AG08396 (cell line): ENCODE data around the gene RBM20.

Source experiments
- DNase-seq: peaks from one replicate; pipeline ENCODE4 v3.0.0; 2012; ENCODE audit warnings: low spot score, mixed read lengths

RBM20 gene

DNA sequence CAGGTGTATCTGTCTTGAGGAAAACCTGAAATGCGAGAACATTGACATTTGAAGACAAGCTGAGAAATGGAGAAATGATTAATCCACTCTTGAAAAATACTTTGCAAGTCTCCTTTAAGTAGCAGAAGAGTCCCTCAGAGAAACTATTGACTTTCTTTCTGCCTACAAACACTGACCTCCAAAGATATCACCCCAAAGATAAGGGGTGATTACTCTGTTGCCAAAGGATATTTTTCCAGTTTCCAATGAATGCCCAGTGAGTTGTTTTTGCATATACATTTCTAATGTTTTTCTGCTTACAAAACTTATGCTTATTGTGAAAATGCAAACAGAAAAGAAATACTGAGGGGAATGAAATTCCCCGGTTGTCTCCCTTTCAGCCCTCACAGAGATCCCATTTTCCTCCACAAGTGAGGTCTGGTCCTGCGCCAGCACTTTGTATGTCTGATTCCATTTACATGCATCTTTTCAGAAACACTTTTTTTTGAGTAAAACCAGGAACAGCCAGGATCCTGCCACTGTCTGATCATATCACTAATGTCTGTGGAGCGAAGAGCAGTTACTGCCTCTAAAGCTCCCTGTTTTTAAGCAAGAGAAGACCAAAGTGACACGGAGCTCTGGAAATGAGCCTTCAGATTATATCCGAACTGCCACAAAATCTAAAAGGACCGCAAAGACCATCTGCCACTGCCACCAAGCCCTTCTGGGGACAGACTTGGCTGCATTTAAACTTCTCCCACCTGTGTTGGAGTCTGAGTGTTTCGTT lies 144.7 kb downstream of the RBM20 start:
- DNase-seq, result no peak

DNA sequence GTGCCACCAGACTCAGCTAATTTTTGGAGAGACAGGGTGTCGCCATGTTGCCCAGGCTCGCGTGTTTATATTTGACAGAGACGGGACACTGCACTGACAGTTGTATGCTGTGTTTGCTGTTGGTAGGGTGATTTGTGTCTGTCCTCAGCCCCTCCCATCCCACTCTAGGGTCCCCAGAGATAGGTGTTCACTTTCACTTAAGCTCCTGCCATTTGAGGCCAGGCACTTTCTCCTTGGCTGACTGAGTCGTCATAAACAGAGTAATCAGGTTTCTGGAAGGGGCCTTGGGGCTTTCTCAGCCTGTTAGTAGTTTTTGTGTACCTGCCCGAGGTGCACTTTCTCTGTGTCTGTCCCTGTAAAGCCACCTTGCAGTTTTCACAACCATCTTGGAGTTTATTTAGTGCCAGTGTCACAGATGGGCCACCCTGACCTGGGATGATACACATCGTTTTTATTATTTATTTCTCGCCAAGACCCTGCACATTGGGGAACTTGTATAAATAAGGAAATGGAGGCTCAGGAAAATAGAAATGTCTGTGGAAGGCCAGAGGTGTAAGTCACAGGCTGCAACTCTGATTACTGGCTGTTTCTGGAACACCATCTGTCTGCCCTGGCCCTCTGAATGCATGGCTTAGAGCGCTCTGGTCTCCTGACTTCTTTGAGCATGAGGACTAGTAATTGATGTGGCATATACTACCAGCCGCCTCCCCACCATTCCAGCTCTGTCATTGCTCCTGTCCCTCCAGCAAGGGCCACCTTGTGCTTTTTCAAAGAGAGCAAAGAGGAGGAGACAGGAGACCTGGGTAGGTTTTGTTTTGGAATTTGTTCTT lies 145.7 kb downstream of the RBM20 start:
- DNase-seq, result no peak

DNA sequence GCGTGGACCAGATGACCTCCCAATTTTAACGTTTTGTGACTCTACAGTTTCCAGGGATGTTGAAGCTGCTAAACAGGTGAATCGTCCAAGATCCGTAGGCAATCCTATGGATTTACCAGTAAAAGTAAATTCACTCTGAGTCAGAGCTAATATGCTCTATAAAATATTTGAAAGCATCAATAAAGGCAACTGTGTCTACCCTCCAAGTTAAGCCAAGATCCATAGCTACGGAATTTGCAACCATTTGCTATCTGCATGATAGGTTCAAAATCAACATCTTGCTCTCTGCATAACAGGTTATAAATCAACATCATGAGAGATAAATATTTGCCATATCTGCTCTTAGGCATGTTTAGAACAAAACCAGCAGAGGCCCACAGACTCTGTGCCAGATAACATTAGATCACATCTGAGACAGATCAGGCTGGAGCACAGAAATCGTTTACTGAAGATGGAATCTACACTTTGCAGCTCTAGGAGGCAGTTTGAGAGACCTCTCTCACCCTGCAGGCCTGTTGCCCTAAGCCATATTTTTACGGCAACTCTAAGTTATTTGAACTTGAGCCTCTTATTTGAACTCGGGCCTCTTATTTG lies 146.9 kb downstream of the RBM20 start:
- no peak for DNase-seq

DNA sequence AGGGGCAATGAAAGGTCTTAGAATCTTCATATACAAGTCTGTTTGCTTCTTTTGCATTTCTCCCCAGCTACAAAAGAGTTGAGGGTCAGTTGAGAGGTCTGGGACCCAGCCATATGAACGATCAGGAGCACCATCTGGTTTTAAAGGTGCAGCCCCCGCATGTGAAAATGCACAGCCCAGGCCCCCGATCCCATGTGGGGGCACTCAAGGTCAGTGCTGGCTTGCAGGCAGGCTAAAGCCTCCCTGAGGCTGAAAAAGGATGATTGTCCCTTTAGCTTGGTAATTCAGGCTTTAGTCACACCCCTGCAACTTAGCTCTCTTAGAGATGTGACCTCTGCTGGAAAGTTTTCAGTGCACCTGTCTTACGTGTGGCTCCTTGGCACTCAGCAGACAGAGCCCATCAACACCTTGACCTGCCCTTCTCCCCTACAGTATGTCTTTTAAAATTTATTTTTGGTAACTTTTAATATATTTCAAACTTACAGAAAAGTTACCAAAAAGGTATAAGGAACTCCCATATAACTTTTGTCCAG lies 147.5 kb downstream of the RBM20 start:
- no peak for DNase-seq

DNA sequence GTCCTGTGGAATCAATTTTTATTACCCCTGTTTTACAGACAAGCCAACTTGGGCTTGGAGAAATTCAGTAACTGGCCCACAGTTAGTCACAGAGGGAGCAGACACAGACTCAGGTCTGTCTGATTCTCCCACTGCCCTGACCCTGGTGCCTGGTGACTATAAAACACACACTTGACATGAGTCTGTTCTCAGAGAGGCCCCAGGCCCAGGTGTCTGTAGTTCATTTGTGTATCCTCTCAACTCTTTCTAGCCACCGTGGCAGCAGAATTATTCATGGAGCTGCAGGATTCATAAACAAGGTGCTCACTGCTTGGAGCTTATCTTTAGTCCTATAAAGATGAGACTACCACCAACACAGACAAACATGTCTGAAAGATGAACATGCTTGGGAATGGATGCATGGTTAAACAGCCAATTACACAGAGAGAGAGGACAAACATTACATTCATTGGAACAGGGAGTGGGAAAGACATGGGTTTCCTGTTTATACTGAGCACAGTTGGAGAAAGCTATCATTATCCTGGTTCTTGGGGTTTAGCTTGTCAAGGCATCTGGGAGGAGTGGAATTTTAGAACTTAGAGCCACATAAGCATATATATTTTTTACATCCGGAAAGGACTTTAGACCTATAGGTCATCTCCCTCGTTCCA lies 148.5 kb downstream of the RBM20 start:
- DNase-seq, result no peak

DNA sequence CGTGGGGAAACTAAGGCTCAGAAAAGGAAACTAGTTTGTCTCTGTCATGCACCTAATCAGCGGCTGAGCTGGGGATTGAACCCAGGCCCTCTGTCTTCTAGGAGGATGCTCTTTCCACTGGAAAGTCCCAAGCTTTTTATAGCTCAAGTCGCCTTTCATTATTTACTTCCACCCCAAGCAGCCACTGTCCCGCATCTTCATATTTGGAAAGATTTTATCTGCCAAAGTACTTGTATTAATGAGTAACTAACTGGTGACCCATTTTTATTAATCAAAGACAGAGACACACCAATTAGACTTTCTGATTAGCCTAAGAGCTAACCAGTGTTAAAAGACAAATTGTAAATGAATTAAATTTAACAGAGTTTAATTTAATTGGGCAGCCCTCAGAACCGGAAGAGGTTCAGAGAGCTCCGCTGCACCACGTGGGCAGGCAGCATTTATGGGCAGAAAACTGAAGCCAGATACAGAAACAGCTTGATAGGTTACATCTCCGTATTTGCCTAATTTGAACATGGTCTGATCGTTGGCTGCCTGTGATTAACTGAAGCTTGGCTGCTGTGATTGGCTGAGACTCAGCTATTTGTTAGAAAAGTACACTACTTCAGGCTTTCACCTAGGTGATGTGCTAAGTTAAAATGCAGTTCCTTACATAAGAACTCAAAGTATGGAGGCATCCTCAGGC lies 149.1 kb downstream of the RBM20 start:
- DNase-seq, result no peak

DNA sequence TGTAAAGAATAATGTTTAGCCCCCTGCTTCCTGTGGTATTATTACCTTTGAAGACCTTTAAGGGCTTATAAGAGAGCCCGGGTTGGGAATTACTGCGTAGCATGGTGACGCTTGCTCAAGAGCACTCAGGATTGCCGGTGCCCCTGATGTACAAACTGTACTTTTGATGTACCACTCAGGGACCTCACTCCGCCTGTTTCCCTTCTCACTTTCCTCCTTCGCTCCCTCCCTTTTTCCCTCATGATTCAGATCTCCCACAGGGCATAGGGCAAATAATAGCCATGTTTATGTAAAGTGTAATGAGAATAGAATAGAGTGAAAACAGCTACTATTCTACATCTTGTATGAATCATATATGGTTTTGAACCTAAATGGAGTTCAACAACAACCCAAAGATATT lies 149.8 kb downstream of the RBM20 start:
- DNase-seq, result no peak

DNA sequence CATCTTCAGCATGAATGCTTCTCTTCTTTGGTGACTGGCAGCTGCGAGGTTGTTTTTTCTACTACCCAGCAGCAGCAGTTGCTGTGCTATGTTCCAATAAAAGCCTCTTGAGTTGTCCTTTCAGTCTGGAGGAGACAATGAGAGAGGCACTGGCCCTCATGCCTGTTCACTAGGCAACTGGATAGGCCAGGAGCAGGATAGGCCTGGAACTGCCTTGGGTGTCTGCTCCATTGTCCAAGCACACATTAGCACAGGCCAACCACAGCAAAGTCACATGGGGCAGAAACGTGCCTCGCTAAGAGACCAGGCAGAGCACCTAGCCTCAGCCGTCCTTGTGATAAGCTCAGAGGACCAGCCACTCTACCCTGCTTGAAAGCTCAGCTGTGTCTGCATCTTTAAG lies 150.7 kb downstream of the RBM20 start:
- DNase-seq, result no peak

DNA sequence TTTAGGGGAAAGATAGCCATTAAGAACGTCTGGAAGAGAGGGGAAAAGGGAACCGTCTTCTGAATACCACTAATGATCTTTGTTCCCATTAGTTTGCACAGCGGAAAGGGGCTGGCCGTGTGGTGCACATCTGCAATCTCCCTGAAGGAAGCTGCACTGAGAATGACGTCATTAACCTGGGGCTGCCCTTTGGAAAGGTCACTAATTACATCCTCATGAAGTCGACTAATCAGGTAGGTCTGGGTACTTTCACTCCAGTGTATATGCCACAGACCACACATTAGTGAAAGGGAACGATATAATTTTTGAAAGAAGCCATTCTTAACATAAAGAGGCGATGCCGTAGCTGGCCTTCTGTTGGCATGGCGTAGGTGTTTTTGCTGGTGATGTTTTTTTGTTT lies 153.3 kb downstream of the RBM20 start:
- no peak for DNase-seq

DNA sequence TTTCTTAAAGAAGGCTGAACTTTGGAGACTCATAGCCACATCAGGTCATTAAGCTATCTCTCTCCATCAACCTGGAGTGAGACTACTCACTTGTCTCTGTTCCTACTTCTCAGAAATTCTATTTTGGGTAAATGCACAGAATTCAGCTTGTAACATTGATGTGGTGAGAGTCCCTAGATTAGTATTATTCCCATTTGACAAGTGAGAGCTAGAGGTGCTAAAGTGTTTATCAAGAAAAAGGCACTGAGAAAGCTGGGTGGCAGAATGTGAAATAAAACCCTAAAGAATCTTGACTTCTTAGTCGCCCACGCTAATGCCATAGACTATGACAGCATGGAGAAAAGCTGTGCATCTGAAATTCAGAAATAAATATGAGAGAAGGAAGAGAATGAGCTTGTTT lies 154.2 kb downstream of the RBM20 start:
- no peak for DNase-seq

DNA sequence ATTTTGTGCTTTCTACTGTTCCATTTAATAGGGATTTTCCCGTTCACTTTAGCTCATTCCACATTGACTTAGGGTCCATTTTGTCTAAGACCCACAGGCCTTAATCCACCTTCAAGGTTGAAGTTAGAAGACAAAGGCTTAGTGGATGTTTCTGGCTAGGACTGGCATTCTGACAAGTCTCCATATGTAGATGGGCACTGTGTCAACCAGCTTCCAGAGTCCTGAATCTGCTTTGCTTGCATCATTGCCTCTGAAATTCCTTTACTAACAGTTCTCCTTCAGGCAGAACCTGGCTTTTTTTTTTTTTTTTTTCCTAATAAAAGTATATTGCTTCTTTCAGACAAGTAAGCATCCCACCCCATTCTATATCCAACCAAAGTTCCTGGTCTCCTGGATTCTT lies 158.0 kb downstream of the RBM20 start:
- DNase-seq, result peak; percentile 16

DNA sequence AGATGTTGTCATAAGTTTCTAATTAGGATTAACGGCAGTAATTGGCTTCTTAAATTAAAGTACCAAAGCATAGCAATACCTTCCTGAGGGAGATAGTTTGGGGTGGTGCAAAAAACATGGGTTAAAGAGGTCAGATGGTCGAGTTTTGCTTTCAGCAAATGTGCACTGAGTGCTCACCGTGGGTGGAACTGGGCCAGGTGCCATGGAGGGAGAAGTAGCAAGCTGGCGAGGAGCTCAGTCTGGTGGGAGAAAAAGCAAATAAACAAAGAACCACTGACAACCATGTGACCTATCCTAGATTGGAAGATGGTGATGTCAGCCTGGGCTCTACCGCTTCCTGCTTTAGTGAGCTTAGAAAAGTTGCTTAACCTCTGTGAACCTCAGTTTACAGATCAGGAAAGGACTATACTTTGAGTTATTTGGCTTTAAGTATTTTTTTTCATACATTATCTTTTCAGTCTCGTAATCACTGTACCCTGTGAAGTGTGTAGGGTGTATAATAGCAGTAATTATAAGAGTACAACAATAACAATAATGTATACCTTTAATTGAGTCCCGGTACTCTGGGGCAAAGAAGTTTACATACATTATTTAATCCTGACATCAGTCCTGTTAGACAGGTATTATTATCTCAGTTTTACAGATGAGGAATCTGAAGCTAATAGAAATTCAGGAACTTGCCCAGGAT lies 158.6 kb downstream of the RBM20 start:
- peak; percentile 71 for DNase-seq

DNA sequence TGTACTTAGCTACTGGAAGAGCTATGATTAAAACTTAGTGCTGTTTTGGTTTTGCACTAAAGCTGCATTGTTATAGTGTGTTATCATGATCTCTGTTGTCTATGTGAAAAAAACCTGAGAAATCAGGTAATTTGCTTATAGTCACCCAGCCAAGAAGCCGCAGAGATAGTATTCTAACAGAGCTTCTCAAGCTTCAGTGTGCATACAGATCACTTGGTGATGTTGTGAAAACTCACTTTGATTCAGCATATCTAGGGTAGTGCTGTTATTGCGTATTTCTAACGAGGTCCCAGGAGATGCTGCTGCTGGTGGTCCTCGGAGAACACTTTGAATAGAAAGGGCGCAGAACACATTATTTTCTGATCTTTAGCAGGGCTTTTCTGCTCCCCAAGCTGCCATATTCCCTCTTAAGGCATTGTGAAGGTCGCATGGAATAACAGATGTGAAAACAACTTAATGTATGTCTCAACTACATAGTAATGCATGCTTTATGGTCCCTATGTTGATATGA lies 159.2 kb downstream of the RBM20 start:
- DNase-seq, result no peak

DNA sequence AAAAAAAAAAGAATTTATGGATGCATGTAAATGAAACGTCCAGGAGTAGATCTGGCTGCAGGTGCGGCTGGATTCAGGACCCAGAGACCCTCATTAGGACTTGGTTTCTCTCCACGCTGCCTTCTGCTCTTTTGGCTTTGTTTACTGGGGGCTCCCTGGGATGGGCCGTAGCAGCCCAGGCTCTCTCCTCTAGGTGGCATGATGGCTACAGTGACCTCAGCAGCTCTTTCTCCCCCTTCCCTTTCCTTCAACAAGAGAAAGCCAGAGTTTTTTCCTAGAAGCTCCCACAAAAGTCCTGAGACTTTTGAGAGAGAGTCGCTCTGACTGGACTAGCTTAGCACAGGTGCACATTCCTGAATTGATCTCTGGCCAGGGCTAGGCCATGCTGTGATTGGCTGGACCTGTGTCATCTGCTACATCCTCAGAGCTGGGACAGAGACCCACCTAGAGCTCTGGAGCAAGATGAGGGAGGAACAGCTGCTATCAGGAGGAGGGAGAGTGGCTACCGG lies 159.7 kb downstream of the RBM20 start:
- peak; percentile 61 for DNase-seq

DNA sequence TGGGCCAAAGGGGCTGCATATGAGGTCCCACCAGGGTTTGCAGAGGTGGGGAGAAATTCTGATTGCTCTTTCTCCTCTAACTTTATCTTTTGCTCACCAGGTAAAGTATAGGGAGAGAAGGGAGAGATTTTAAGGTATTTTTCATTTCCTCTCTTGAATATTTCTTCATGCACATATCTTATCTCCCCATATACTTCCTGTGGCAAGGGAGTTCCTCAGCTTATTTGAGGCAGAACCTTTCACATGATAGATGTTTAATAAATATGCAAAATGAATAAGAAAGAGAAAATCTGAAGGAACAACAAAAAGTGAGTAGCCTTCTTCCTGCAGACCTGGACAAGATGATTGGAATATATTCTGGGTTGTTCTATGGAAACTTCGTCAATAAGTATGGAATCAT lies 160.2 kb downstream of the RBM20 start:
- no peak for DNase-seq

DNA sequence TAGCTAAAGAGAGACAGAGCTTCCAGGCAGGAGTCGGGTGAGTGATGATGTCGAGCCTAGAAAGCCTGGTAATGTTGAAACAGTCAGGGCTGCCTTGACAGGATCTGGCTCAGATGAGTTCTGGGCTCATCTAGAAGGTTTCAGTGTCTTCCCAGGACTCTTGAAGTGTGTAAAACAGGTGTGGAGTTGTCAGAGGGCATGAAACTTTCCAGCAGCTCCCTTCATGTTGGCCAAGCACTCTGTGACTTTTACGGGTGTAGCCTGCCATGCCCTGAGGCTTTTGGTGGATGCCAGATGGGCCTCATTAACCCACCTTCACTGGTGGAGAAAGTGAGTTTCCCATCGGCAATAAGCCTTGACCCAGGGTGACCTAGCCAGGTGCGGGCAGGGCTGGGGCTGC lies 161.2 kb downstream of the RBM20 start:
- no peak for DNase-seq

DNA sequence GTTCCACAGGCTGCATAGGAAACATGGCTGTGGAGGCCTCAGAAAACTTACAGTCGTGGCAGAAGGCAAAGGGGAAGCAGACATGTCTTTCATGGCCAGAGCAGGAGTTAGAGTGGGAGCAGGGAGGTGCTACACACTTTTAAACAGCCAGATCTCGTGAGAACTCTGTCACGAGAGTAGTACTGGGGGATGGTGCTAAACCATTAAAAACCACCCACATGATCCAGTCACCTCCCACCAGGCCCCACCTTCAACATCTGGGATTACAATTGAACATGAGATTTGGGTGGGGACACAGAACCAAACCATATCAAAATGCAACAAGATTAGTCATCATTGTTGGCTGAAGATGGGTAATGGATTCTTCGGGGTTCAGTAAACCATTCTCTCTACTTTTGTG lies 162.2 kb downstream of the RBM20 start:
- no peak for DNase-seq

DNA sequence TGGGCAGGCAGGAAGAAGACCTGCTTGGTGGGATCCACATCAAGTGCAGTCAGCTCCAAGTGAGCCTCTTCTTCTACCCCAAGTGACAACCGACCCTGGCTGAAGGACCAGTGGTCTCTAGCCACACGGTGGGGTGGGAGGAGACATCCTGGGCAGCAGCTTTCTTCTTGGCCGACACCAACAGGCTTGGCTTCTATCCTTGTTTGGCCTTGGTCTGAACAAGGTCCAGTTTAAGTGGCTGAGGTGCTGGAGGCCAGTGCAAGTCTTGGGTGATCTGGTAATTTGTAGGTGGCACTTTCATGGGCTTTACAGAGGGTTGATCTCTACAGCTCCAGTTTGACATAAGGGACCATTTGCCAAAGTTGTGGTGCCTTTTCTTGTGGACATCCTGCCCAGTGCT lies 164.0 kb downstream of the RBM20 start:
- no peak for DNase-seq

DNA sequence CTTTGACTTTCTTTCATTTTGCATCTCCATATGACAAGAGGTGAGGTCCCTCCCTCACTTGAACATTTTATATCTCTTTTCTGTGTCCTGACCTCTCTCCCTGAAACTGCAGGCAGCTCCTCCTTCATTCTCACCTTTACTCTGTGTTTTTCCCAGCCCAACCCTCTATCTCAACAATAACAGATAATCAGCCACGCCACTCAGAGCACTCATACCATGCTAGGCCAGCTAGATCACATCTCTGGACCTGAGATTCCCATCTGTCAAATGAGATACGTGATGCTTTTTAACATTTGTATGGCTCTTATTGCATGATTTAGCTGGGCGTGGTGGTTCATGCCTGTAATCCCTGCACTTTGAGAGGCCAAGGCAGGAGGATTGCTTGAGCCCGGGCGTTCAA lies 164.5 kb downstream of the RBM20 start:
- DNase-seq, result no peak

DNA sequence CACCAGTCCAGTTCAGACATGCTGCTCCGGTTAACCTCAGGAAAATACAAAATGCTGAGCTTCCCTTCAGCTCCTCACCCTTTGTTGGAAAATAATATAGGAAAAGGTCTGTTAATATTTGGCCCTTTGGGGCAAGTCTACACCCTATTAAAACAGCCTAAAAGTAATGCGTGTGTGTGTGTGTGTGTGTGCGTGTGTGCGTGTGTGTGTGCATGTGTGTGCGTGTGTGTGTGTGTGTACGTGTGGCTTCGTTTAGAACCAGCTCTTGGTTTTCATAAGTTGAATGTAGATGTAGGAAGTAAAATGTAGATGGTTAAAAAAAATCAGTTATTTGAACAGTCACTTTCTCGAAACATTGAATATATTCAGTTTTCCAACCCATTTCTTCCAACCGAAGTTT lies 166.5 kb downstream of the RBM20 start:
- no peak for DNase-seq
